Stimulated activated naive CD8-positive, alpha-beta T cell treated with anti-CD3 and anti-CD28 coated beads, Interleukin-15, Interleukin-2, amounts not matched to agents 100 U/mL and 50 U/mL, for 24 hours (primary cell): ENCODE results near the gene NGEF.
A peak's percentile ranks its signal among the peaks of the same experiment; 100 is the strongest.
"Not testable (repeated sequence)": the region's sequence is repeated elsewhere in the genome, so short reads cannot be mapped to it uniquely, and the experiment has no call there.

Experiments used
- ATAC-seq: fragments of 150-1000 bp; cut with Tn5 transposase; one replicate; pipeline ENCODE4 v1.10.0; 2021
- DNase-seq: peaks from one replicate; pipeline ENCODE4 v3.0.0; 2021

The NGEF gene

DNA sequence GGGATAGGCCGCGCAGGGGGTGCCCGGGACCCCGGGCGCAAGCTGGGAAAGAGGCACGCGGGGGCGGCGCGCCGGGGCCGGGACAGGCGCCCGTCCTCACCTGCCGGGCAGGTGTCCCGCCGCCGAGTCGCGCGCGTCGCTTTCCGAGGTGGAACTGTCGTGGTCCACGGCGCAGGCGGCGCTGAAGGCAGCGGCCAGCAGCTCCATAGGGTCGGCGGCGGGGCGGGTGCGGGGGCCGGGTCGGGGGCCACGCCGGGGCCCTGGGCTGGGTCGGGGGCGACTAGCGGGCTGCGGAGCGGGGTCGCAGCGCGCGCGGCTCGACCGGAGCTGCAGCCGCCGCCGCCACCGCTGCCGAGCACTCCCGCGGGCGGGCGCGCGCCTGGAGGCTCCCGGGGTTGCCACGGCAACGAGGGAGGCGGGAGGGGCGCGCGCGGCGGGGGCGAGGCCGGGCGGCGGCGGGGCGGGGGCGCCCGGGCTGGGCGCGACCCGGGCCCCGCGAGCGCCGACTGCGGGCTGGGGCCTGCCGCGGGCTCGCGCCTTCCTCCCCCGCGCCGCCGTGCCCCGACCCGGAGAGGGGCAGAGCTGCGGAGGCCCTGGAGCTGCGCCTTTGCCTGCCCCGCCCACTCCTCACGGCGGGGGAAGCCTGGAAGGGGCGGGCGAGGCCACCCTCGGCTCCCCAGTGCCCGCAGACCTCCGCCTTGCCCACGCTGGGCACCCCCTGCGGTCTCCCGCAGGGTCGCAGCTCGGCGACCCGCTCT, 85.1 kb downstream of the NGEF start:
- ATAC-seq (no peak), DNase-seq (no peak)

DNA sequence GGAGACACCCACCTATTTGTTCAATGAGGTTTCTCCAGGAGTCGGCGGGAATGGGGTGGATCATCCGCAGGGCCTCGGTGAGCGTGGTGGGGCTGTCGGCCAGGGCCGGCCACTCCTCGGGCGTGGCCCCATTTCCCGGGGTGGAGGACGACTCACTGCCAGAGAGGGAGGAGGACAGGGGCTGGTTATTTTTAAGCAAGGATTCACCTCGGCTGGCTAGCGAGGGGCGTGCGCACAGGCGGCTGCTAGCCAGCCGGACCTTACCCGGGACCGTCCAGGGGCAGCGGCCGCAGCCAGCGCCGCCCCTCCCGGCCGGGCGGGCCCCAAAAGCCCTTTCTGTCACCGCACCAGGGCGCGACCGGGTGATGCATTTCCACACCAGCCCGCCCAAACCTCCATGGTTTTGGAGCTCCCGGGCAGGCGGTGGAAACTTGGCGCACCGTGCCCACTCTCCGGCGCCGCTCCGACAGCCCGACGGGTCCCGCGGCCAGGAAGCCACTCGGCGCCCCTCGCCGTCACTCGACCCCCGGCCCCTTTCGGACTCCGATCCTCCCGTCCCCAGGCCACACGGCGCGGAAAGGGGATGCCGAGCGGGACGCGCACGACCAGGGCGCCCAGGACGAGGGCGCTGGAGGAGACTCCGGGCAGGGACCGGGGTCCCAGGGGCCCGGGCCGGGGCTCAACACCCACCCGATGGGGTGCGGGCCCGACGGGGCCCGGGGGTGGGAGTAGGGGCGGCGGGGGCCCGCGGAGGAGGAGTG, 85.8 kb downstream of the NGEF start:
- ATAC-seq = no peak
- no peak for DNase-seq

DNA sequence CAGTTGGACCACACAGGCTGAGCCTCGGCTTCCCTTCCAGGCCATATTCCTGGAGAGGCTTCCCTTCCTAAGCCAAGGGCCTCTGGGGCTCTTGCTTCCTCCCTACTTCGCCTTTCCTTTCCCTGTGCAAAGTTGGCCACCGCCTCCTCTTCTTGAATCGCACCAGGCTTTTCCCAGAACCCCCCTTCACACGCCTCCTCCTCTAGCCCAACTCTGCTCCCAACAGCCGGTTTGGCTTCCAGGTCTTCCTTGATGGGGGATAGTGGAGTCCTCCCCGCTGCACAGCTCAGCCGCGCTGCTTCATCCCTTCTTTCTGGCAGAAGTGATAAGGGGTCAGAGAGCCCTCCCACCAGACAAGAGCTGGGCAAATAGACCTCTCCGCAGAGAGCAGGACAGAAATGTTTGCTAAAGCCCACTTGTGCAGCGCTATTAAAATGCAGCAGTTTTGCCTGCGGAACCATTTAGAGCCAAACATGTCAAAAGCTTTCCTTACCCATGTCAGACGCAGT, 86.6 kb downstream of the NGEF start:
- no peak for DNase-seq
- ATAC-seq = no peak

DNA sequence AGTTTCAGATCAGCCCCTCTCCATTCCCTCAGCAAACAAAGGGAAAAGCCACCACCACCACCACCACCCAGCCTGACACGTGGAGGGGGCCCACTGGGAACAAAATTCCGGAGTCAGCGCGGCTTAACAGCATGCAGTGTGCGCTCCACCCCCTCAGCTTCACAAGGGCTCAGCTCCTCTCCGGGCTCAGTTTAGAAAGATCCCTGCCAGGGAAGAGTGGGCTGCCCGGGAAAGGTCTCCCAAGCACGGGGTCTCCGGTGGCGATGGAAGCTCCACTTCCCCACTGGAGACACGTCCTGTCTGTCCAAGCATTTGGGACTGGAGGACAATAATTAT, 87.3 kb downstream of the NGEF start:
- DNase-seq (no peak), ATAC-seq (no peak)

DNA sequence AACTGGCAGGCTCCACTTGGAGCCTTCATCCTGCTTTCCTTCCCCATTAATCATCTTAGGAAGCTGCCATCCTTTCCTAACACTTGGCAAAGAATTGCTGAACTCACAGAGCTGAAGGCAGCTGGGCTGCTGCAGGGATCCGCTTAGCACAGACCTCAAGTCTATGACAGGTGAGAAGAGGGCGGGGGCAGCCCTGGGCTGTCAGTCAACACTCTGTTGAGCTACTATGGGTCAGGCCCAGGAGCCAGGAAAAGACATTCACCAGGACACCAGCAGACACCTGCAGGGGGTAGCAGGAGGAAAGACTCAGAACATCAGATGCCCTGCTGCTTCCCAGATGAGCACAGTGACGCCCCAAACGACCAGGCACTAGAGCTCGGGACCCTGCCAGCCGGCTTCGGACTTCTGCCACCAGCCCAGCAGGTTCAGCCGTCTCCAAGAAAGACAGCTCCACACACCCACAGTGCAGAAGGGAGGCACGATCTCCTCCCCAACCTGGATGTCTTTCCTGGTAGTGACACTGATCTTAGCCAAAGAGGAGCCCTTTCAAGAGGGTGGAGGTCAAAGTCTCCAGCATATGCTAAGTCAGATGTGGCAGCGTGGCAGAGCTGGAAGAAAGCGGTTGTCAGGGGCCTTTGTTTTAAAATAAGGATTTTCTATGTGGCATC, 87.8 kb downstream of the NGEF start:
- ATAC-seq (no peak), DNase-seq (no peak)

DNA sequence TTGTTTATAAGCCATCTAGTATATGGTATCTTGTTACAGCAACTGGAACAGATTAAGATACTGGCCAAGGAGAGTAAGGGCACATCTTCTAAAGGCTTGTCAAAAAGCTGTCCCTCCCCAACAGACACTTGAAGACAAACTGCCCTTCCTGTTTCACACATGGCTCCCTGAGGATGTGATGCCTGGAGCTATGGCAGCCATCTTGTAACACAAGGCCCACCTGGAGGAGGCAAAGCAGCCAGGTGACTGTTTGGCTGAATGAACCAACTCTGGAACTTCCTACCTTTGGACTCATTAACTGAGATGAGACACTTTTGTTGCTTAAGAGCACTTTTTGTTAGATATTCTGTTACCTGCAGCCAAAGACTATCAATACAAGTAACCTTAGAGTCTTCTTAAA, 88.6 kb downstream of the NGEF start:
- ATAC-seq = no peak
- DNase-seq = no peak

DNA sequence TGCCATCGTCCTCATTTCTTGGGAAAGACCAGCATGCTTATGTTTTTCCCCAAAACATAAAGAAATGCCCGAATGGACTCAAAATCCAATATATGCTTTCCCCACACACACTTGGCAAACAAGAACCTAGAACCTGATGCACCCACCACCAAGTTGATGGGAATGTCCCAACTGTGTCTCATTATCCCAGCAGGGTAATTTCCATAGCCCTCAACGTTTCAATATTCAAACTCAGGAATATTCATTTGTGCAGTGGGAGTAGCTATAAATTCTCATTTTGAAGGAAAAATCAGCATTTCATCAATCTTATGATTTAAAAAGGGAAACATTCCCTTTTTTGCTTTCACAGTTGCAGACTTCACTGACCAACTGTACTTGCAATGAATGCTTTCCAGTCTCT, 92.3 kb downstream of the NGEF start:
- DNase-seq = no peak
- no peak for ATAC-seq

DNA sequence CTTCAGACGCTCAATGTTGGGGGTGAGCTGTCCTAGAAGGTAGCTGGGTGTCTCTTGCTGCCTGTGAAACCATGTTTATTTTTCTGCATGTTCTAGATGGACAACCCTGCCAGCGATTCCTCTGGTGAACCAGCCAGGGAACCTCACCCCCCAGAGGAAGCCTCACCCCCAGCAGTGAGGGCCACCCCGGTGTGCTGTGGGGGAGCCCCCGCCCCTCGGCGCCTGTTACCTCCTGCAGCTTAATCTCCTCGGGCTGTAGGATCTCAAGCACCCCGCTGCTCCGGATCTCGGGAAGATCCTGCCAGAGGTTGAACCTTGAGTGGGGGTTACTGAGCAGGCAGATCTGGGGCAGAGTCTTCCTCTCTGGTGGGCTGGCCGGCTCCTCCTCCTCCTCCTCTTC, 93.0 kb downstream of the NGEF start:
- ATAC-seq (no peak), DNase-seq (no peak)

DNA sequence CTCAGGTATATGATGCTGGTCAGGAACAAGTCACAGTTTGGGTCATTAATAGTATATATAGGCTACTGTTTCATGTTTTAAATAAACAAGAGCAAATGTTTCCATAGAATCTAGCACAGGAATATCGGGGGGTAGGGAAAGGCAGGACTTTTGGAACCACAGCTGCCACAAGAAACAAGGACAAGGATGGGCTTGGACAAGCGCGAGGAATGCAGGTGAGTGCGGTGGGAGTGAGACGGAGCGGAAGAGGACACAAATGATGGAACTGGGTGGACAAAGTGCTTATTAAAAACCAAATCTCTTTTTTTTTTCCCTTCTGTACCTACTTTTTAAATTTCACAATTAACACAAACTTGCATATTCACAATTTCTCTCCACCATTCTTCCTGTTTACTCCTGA, 93.9 kb downstream of the NGEF start:
- DNase-seq (no peak), ATAC-seq (no peak)

DNA sequence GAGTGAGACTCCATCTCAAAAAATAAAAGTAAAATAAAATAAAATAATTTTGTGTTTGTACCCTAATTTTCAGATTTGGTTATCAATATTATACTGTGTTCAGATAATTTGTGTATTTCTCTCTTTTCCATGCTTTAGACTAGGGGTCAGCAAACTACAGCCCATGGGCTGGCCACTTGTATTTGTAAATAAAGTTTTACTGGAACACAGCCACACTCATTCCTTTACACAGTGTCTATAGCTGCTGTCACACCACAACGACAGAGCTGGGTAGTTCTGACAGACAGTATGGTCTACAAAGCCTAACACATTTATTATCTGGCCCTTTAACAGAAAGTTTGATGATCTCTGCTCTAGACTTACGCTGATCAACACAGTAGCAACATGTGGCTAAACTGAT, 99.2 kb downstream of the NGEF start:
- ATAC-seq (no peak), DNase-seq (no peak)

DNA sequence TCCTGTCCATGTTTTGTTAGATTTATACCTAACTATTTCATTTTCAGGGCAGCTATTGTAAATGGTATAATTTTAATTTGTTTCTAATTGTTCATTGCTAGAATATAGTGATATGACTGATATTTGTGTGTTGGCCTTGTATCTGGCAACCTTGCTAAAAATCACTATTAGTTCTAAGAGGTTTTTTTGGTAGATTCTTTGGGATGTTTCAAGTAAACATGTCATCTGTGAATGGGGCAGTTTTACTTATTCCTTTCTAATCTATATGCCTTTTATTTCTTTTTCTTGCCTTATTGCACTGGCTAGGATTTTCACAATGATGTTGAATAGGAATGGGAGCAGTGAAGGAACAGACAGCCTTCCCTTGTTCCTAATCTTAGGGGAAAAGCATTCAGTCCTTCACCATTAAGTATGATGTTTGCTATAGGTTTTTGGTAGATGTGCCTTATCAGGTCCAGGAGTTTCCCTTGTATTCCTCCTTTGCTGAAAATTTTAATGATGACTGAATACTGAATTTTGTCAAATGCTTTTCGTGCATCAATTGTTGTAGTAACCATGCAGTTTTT, 101.3 kb downstream of the NGEF start:
- ATAC-seq (no peak), DNase-seq (no peak)

DNA sequence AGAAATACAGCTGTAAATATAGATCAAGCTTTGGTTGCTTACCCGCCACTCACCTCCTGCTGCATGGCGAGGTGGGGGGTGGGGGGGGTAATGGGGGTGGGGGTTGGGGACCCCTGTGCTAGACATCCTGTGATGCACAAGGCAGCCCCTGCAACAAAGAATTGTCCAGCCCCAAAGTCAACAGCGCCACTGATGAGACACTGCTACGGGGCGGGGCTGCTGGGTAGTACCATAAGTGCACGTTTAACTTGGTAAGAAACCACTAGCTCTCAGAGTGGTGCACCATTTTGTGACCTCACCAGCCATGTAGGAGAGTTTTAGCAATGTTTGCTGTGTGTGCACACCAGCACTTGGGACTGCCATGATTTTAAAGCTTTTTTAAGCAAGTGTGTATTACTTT, 102.7 kb downstream of the NGEF start:
- ATAC-seq = no peak
- no peak for DNase-seq

DNA sequence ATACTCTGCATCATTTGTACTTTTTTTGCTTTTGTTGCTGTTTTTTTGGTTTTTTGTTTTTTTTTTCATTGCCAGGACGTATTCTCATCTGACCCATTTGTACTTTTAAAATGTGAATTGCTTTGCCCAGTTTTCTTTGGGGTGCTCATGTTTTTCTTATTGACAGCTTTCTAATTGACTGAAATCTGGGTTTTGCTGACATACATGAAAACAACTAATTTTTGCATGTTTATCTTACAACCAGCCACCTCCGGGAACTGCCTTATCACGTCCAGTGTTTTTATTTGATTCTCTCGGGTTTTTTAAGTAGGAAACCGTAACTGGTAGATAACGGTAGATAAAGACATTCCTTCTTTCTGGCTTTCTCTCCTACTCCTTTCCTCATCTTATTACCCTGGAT, 104.4 kb downstream of the NGEF start:
- ATAC-seq = no peak
- DNase-seq = no peak

DNA sequence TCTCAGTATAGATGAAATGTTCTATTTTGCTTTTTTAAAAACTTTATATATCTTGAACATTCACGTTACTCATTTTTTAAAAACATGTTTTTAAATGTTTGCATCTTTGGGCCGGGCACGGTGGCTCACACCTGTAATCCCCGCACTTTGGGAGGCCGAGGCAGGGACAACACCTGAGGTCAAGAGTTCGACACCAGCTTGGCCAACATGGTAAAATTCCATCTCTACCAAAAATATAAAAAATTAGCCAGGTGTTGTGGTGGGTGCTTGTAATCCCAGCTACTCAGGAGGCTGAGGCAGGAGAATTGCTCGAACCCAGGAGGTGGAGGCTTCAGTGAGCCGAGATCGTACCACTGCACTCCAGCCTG, 105.4 kb downstream of the NGEF start:
- not testable (repeated sequence) for DNase-seq, ATAC-seq

DNA sequence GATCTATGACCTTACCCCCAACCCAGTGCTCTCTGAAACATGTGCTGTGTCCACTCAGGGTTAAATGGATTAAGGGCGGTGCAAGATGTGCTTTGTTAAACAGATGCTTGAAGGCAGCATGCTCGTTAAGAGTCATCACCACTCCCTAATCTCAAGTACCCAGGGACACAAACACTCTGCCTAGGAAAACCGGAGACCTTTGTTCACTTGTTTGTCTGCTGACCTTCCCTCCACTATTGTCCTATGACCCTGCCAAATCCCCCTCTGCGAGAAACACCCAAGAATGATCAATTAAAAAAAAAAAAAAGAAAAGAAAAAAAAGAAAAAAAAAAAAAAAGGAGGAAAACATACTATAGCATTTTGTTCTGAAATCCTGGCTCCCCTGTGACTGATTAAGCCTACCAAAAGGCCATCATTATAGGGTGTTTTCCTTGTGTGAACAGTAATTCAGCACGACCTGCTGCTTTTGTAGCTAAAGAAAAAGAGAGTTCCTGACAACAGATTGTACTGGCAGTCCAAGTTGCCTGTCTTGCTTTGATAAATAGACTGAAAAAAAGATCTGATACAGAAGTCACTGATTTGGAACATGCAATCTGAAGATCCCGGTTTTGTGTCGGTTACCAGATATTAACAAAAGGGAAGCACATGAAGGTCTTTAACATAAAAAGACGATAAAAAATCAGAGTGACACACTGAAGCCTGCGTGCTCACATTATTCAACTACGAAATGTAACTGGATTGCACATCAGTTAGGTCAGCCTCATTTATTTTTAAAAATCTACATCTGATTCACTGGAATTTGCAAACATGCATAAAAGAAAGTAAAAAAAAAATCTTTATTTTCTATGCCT, 106.0 kb downstream of the NGEF start:
- DNase-seq, ATAC-seq: not testable (repeated sequence)

DNA sequence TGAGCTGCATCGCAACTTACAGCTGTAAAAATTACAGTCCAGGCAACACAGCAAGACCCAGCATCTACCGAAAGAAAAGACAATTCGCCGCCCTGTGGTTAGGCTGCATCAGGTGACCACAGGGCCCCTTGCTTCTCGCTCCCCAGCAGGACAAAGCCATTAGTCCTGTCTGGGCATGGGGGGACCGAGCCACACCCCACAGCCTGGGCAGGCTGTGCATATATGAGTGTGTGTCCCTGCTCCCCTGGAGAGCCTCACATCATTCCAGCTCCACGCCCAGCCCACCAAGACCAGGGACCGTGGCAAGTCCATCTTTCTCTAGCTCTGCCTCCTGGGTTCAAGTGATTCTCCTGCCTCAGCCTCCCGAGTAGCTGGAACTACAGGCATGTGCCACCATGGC, 109.1 kb downstream of the NGEF start:
- ATAC-seq = no peak
- DNase-seq = no peak

DNA sequence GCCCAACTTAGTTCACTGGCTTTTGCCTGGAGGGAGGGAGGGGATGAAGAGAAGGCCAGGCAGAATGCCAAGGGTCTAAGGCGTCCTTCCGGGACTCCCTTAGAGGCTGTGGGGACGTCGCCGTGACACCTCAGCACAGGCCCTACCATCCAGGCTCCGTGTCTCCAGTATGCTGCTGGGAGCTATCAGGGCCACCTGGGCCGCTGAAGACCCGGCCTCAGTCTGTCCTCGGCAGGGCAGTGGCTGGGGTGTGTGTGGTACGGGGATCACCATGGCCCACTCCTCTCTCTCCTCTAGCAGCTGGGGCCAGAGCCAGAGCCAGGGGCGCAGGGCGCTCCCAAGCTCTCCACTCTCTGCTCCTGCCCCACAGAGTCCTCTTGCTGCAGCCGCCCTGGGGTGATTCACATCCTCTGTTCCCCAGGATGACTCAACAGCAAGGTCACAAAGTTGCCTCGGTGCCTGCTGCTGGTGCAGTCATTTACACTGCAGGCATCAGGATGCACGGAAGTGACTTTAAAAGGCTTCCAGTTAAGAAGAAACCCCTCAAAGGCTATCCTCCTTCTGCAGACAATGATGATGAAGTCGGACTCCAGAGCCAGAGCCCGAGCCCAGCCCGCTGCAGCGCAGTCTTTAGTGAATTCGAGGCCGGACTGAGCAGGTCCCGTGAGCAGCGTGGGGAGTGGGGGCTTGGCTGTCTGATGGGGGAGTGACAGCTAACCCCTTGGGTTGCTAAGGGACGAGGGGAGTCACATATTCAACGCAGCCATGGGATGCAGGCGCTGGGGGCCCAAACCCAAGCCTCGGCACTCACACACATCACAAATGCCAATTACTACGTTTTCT, 111.1 kb downstream of the NGEF start:
- peak; percentile 88 for ATAC-seq
- DNase-seq = peak; percentile 52

DNA sequence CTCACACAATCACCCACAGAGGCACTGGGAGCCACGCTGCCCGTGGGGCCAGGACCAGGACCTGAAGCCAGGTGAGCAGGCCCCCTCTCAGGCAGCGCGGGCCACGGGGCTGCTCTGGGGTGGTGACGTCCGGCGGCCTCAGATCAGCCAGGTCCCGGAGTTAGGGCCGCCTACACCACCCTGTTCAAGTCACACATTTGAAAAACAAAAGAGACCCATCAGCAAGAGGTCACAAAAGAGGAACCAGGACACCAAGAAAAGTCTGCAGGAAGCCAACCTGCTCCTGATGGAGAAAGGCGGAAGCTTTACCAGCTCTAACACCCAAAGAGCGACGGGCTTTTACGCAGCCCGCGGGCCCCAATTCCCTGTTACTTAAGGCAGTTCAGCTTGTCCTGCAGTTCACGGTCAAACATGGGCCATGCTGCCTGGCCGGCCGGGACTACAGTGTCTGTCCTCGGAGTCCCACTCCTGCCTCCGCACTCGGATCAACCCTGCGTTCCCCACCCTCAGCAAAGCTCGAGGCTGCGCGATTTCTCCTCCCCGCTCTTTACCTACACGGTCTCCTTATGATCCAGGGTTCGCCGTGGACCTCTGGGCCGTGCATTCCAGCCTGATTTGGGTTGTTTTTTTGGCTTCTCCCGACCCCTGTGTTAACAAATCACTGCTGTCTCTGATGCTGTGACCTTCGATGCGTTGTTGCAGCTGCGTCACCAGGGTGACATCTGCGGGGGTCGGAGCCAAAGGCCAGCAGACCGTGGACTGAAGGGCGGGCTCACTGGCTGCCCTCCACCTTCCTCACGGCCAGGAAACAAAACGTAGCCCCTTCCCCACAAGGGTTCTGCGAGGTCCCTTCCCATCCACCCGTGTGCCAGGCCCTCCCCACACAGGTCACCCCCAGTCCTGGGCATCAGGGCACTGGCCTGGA, 112.0 kb downstream of the NGEF start:
- DNase-seq (no peak), ATAC-seq (no peak)

DNA sequence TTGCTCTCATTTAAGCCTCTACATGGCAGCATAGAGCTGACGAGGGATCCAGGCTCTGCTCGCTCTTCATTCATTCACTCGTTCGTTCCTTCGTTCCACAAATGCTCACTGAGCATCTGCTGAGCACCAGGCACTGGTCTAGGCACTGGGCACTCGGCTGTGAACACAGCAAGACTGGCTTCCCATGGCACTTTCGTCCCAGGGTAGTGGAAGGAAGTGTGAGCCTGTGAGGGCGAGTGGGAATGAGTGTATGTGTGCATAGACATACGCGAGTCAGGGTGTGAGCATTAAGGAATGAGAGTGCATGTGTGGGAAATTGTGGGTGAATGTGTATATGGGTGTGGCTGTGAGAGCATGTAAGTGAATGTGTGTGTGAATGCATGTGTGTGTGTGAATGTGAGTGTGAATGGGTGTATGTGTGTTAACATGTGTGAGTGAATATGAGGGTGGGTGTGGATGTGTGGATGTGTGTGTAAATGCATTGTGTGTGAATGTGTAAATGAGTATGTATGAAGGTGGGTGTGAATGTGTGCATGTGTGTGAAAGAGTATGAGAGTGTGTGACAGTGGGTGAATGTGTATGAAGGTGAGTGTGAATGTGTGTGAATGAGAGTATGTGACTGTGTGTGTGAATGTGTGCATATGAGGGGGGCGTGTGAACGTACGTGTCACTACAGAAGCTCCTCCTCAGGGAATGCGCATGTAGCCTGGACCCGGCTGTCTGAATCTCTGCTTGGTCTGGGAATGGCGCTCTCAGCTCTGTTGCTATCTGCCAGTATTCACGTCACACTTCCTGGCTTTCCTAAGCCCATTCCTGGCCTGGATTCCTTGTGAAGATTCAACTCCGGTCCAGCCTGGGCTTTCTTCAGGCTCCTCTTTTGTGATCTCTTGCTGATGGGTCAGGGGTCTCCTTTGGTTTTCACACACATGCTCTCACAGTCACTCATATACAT, 114.2 kb downstream of the NGEF start:
- no peak for DNase-seq
- ATAC-seq = no peak
